Measurements from ENCODE around the gene PDZK1IP1.
A peak's percentile ranks its signal among the peaks of the same experiment; 100 is the strongest.
"Not testable (repeated sequence)": the region's sequence is repeated elsewhere in the genome, so short reads cannot be mapped to it uniquely, and the experiment has no call there.

PDZK1IP1 gene

DNA sequence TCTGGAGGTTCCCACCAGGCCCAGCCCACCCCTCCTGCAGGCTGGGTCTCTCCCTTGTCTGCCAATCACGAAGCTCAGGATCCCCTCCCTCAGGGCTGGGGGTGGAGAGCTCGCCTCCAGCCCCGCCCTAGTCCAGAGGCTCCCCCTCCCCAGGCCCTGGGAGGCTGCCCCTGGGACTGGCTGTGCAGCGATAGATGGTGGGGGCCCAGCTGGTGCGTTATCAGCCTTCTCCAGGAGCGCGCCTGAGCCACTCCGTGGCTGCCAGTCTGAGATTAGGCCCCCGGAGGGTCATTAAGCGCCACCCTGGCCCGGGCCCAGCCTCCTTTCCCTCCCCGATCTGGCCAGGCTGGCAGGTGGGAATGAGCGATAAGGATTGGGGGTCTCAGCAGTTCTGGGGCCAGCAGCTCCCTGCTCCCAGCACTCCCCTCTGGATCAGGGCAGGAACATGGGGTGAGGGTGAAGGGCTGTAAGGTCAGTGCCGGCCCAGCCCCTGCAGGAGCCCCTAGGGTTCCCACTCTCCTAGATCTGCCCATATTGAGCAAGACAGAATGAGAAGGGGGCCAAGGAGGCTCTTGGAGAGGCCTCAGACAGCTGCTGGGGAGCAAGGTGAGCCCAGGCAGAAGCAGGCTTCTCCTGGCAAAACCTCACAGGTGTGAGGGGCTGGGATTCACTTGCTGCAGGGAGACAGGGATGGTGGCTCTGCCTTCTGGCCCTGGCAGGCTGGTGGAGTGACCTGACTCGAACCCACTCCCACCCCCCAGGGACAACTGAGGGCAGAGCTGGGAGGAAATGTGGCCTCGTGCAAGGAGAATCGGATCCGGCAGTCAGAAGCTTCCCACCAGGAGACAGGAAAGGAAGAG lies 8.5 kb downstream of the PDZK1IP1 start:
- no peak for DNase-seq (ENCODE audit: low read depth)

DNA sequence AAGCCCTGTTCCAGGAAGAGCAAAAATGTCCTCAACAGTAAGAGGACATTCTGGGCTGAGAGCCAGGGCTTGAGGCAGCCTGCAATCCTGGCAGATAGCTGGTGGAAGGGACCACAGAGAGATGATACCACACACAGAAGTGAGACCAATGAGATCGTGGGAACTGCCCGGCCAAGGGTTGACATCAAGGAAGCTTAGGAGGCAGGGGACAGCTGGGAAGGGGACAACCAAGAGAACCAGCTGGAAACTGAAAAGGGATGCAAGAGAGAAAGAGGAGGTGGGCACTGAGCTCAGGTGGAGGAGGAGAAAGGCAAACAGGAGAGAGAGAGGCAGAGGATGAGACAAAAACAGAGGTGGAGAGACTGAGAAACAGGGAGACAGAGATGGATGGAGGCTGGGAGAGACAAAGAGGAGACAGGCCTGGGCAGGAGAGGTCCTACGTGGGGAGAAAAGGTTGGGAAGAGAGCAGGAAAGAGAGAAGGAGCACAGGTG lies 9.2 kb downstream of the PDZK1IP1 start:
- DNase-seq (ENCODE audit: low read depth) = no peak

DNA sequence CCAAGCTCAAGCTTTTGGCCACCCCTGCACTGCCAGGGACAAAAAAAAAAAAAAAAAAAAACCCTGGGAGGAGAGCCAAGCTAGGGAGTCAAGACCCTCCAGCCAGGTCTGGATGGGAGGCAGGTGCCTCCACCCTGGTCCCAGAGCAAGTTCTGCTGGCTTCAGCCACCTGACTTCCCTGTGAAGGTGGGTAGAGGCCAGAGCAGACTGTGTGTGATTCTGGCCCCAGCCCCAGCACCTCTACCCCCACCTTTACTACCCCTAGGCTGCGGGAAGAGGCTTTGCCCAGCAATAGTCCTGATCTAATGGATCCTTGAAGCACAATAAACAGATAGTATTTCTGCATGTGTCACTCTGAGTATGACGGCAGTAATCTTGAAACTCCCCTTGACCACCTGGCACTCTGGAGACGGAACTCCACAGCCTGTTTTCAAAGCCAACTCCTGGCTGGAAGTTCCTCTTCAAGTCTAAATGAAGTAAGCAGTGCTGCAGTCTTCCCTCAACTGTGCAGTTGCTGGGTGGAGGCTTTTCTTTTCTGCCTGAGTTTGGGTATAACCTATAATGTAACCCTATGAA lies 9.8 kb downstream of the PDZK1IP1 start:
- DNase-seq (ENCODE audit: low read depth) = no peak

DNA sequence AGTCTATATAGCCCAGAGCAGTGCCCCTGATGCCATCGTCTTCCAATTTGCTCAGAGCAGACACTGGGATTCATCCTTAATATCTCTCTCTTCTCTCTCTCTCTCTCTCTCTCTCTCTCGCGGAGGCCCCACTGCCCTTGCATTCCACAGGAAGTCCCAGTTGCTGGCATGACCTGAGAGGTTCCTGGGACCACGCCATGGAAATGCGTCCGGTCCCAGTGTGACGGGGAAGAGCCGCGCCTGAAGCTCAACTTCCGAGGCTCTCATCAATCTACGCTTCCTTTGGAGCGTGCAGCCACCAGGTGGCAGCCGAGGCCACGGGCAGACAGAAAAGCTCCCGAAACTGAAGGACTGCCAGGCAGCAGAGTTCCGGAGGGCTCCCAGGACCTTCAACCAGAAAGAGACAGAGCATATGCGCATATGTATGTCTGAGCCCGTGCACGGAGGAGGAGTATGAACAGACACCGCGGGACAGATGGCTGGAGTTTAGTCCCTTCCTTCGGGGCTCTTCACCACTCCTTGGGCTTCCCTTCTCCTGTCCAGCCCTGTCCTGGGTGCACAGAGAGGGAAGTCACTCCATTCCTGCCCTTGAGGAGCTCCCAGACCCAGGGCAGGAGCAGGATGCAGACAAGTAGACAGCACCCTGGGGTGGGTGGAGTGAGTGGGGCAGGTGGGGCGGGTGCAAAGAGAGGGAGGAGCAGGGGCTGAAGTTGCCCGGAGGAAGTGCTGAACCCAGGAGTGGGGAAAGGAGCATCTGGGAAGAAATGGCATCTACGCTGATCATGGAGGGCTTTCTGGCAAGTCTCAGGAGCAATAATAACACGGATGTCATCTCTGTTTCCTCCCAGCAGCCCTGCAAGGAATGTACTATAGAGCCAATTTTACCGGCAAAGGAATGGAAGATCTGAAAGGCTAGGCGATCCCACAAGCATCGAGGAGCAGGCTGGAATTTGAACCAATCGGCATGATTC lies 10.5 kb downstream of the PDZK1IP1 start:
- peak; percentile 88 for DNase-seq (ENCODE audit: low read depth)

DNA sequence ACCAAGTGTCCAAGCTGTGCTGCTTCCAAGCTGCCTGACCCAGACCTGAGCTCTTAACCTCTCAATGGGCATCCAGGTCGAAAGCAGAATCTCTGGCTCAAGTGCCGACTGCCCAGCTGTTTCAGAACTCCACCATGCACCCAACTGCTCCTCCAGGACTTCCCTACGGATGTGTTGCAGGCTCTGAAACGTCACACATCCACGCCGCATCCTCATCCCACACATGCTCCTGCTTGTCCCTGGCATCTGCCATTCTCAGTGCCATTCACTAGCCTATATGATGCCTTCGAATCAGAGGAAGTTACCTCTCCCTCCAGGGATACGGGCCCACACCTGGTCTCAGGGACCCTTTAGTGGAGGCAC lies 11.2 kb downstream of the PDZK1IP1 start:
- DNase-seq (ENCODE audit: low read depth) = no peak

DNA sequence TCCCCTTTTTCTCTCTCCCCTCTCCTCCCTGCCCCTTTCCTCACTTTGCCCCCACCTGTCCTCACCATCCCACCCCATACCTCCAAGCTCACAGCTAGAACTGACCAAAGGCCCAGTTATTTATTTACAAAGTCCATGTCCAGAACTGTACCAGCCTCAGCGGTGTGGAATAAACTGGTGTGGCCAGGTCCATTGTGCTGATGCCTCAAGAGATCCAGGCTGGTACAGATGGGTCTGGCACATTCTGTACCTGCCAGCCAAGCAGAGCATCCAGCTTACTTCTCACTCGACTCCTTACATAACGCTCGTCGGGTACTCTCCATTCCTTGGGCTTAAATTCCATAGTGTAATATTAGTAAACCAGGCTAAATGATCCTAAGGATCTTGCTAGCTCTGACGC lies 11.8 kb downstream of the PDZK1IP1 start:
- no peak for DNase-seq (ENCODE audit: low read depth)

DNA sequence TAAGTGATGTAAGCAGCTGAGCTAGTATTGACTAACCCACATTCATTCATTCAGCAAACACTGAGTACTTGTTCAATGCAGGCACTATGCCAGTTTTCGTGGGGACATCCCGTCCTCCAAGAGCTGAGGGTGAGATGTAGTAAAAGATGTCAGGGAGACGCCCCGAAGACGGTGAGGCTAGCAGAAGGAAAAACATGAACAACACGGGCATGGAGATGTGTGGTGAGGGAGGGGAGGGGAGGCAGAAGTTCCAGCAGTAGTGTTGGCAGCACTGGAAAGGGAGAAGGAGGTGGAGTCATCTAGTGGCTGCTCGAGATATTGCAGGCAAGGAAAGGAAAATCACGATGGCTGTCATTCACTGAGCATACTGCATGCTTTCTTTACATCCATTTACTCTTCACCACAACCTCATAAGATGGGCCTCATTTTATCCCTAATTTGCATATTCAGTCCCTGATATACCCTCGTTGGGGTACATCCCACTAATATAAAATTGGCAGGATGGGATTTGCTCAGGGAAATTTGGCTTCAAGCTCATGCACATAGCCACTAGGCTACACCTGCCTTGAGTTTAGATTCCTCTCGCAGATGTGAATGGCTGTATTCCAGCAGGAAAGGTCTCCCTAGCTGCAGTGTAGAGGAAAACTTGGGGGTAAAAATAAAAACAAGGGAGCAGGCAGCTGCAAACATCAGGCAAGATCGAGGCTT lies 14.5 kb downstream of the PDZK1IP1 start:
- peak; percentile 17 for DNase-seq (ENCODE audit: low read depth)

DNA sequence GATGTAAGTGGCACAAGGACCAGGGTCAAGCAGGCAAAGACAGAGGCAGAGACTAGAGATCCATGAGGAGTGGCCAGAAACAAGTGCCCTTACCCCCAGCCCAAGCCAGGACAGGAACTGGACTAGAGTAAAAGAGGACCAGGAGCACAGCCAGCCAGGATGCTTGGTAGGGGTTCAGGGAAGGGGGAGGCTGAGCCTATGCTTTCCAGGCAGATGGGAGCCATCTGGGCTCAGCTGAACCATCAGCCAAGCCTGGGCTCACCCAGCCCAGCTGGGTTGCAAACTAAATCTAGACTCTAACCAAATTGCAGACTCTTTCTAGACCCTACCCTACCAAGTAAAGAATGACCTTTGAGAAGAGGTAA lies 15.2 kb downstream of the PDZK1IP1 start:
- no peak for DNase-seq (ENCODE audit: low read depth)

DNA sequence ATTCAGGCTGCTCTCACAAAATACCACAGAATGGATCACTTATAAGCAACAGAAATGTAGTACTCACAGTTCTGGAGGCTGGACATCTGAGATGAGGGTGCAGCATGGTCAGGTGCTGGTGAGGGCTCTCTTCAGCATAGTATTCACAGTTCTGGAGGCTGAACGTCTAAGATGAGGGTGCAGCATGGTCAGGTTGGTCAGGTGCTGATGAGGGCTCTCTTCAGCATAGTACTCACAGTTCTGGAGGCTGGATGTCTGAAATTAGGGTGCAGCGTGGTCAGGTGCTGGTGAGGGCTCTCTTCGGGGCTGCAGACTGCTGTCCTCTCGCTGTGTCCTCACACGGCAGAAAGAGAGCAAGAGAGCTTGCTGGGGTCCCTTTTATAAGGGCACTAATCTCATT lies 17.1 kb downstream of the PDZK1IP1 start:
- no peak for DNase-seq (ENCODE audit: low read depth)

DNA sequence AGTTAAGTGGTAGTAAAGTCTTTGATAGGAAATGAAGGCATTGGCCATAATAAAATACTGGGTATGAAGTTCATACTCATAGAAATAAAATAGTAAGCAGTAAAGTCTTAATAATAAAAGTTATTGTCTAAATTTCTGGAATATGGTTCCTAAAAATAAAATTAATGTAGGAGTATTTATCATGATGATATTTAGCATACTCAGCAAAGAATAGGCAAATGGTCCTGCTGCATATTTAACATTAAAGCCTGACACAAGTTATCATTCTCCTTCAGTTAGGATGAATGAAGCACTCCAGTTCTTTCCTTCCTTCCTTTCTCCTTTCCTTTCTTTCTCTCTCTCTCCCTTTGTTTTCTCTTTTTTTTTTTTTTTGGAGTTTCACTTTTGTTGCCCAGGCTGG lies 25.3 kb downstream of the PDZK1IP1 start:
- DNase-seq (ENCODE audit: low read depth) = no peak

DNA sequence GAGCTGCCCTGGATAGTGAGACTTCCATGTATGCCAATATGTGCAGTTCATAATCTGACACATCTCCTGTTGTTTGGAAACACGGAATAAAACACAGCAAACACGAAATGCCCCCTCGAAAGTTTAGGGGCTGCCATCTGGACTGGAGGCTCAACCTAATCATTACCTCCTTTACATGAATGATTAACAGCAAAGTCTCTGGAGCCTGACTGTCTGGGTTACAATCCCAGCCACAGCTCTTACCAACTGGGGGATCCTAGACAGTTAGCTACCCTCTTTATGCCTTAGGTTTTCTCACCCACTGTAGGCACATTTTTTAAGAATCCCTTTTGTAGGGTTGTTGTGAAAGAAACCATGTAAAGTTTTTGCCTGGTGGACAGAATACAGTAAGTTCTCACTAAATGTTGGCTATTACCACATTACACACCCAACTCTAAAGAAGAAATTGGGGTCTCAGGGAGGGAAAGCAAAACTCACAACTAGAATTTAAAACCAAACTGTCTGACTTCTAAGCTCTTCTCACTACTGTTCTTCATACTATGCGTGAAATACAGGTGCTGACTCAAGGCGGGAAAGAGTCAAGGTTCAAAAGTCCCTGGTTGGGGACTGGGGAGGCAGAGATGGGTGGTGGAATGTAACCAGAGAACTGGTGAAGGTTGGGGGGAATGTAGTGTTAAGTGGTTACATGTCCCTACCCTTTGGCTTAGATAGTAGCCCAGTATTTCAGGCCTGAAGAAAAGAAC lies 28.4 kb downstream of the PDZK1IP1 start:
- no peak for DNase-seq (ENCODE audit: low read depth)

DNA sequence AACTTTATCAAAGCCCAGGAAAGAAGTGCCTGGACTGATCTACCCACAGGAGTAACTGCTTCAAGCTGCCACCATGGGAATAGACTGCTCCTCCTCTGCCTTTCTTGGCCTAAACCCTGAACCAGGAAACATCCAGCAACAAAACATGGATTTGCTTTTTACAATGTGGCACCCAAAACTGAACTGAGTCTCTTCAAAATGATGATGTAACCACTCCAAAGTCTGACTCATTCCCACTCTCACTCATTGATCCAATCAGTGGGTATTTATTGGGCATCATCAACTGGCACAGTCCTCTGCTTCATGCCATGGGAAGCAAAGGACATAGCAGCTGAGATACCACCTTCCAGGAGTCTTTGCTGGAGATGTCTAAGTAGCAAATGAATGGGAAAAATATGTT lies 29.1 kb downstream of the PDZK1IP1 start:
- DNase-seq (ENCODE audit: low read depth) = no peak

DNA sequence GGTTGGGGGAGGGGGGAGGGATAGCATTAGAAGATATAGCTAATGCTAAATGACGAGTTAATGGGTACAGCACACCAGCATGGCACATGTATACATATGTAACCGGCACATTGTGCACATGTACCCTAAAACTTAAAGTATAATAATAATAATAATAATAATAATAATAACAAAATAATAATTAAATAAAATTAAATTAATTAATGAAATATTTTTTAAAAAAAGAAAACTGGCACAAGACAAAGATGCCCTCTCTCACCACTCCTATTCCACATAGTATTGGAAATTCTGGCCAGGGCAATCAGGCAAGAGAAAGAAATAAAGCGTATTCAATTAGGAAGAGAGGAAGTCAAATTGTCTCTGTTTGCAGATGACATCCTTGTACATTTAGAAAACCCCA lies 31.9 kb downstream of the PDZK1IP1 start:
- DNase-seq (ENCODE audit: low read depth) = not testable (repeated sequence)

DNA sequence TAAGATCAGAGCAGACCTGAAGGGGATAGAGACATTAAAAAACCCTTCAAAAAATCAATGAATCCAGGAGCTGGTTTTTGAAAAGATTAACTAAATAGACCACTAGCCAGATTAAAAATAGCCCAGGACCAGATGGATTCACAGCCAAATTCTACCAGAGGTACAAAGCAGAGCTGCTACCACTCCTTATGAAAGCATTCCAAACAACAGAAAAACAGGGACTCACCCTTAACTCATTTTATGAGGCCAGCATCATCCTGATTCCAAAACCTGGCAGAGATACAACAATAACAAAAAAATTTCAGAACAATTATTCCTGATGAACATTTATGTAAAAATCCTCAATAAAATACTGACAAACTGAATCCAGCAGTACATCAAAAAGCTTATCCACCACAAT lies 33.4 kb downstream of the PDZK1IP1 start:
- not testable (repeated sequence) for DNase-seq (ENCODE audit: low read depth)

DNA sequence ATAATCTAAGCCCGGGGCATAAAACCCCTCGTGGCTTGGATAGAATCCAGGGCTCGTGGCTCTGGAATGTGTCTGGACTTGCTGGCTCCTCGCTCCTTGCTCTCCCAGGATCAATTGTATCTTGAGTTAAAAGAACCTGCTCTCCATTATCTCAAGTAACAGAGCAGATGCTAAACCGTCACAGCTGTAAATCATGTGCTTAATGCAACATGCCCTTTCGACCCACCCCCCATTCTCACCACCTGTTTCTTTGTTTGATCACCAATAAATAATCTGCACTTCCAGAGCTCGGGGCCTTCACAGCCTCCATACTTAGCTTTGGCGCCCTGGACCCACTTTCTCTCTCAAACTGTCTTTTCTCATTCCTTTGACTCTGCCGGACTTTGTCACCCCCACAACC lies 40.7 kb downstream of the PDZK1IP1 start:
- DNase-seq (ENCODE audit: low read depth) = not testable (repeated sequence)

DNA sequence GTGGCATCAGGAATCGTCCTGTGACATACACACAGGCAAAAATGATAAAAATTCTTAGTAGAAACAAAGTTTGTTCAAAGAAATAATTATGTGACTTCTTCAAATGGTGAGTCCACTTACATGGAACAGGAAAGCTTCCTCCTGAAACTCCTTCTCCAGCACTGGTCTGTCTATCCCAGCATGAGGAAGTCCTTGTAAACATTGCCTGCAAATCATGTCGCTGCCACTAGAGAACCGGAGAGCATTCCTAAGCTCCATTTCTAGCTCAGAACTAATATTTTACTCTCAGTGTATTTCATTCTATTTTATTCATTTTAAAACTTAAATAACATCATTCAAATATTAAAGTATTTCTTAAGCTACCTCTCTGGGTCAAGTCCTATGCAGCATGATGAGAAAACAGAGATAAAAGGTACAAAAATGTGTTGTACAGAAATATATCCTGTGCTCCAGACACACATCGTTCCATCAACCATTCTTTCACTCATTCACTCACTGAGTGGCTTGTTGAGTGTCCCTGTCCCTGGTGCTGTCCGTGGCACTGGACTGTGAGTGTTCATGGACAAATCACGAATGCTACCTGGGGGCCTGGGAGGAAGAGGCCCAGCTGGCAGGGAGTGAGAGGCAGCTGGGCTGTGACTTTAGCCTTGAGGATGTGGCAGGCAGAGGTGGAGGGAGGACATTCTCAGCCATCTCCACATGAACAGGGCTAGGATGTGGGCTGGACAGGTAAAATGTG lies 42.6 kb downstream of the PDZK1IP1 start:
- no peak for DNase-seq (ENCODE audit: low read depth)

DNA sequence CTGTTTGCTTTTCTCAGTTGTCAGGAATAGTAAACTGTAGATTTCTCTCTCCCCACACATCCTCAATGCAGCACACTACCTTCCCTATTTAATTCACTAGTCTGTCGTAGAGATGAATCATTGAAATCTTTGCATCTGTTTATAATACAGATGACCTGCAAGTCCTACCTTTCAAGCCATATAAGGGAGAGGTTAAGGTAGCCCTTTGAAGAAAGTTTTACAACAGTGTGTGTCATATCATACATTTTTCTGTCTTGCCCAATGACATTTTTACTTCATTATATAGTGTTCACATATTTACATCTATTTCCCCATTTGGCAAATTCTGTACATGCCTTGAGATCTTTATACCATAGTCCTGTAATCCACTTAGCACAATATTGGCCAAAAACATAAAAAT lies 43.3 kb downstream of the PDZK1IP1 start:
- not testable (repeated sequence) for DNase-seq (ENCODE audit: low read depth)

DNA sequence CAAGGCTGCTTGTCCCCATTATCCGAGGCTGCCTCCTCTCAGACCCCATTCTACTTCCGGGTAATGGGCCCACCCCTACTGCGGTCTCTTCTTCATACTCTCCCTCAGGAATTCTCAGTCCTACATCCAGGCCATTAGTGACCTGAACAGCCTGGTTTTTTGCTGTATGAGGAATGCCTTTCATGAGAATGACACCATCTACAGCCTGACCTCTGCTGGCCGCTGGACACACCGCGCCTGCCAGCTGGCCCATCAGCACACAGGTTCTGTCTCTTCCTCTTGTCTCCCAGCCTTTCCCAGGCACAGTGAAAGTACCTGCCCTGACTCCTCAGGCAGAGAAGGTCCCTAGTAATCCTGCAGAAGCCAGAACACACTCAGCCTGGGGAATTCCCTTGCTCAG lies 46.2 kb downstream of the PDZK1IP1 start:
- not testable (repeated sequence) for DNase-seq (ENCODE audit: low read depth)

DNA sequence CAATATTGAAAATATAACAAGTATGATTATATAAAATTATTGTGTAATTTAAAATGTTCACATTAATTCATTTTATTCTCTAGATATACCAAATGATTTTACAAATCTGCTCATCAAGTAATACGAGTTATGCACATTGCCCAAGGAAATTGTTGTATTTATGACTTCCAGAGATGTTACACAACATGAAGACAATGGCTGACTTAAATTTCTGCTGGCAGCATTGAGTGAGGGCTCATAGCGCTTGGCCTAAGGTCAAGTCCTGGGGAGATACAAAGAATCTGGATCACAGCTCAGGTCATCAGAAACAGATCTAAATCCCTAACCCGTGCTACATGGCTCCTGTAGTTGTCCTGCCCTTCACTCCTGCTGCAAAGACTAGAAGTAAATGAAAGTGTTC lies 49.5 kb downstream of the PDZK1IP1 start:
- DNase-seq (ENCODE audit: low read depth) = not testable (repeated sequence)

DNA sequence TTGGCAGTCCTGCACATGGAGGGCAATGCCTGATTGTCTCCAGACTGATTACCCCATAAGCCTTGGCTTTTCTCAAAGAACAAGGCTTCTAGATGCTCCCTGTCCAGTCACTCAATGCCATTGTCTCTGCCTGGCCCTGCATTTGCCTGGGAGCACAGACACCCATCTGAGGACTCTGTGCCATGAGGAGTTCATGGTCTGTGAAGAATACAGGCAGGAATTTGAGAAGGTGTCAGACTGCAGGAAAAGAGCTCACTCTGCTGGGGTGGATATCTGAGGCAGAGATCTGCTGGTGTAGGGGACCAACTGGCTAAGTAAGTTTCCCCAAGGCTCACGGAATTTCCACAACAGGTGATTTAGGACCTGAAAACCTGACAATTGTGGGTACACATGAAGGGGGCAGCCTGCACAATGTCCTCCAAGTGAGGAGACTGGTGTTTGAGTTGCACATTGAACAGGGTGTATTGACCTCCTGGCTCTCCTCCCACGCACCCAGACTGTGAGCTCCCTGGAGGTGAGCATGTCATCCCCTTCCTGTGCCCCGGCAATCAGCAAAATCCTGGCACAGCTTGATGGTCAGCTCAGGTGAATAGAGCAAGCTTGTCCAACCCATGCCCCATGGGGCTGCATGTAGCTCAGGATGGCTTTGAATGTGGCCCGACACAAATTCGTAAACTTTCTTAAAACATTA lies 51.8 kb downstream of the PDZK1IP1 start:
- DNase-seq (ENCODE audit: low read depth) = no peak
